Measurements from ENCODE around the gene SLC25A41.

DNA sequence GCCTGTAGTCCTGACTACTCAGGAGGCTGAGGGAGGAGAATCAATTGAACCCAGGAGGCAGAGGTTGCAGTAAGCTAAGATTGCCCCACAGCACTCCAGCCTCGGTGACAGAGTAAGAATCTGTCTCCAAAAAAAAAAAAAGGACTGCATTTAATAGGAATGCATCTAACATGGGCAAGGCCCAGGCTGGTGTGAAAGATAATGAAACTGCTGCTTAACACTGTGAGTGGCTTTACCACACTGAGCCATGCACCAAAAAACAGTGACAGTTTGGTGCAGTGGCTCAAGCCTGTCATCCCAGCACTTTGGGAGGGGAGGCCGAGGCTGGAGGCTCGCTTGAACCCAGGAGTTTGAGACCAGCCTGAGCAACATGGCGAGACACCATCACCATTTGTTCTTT, 49.2 kb downstream of the SLC25A41 start:
- TF ChIP-seq, protein P1, sequence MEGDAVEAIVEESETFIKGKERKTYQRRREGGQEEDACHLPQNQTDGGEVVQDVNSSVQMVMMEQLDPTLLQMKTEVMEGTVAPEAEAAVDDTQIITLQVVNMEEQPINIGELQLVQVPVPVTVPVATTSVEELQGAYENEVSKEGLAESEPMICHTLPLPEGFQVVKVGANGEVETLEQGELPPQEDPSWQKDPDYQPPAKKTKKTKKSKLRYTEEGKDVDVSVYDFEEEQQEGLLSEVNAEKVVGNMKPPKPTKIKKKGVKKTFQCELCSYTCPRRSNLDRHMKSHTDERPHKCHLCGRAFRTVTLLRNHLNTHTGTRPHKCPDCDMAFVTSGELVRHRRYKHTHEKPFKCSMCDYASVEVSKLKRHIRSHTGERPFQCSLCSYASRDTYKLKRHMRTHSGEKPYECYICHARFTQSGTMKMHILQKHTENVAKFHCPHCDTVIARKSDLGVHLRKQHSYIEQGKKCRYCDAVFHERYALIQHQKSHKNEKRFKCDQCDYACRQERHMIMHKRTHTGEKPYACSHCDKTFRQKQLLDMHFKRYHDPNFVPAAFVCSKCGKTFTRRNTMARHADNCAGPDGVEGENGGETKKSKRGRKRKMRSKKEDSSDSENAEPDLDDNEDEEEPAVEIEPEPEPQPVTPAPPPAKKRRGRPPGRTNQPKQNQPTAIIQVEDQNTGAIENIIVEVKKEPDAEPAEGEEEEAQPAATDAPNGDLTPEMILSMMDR (IDR thresholded peaks at IDR 0.05; ENCODE audit: low read depth, low read length), result no peak
- TF ChIP-seq POLR2A (IDR thresholded peaks at IDR 0.05; ENCODE audit: extremely low read depth, insufficient read length) (no peak), MYC (IDR thresholded peaks at IDR 0.05; ENCODE audit: low read depth, low read length) (no peak)
- TF ChIP-seq, protein P2, sequence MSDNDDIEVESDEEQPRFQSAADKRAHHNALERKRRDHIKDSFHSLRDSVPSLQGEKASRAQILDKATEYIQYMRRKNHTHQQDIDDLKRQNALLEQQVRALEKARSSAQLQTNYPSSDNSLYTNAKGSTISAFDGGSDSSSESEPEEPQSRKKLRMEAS (IDR thresholded peaks at IDR 0.05; ENCODE audit: low read depth, low read length), result no peak

Data from NB4 (cell line).